Cerebellar nuclear complex (tissue), 1 donor: ENCODE data around the gene MAPK8IP3.
"Not testable (repeated sequence)": the region's sequence is repeated elsewhere in the genome, so short reads cannot be mapped to it uniquely, and the experiment has no call there.

Experiments
- DNase-seq, 2 experiments: peaks; one replicate each; lab custom pipeline; 2025; lab: John Stamatoyannopoulos, UW

The MAPK8IP3 gene

GRCh38 chr16:1786242-1787055 lies 80.5 kb downstream of the MAPK8IP3 start:
- no peak for DNase-seq

GRCh38 chr16:1787056-1787321 lies 81.0 kb downstream of the MAPK8IP3 start:
- no peak for DNase-seq

- no peak for DNase-seq
Observed at GRCh38 chr16:1787322-1788094, 81.5 kb downstream of the MAPK8IP3 start.

- no peak for DNase-seq
Observed at GRCh38 chr16:1788095-1788707, 82.2 kb downstream of the MAPK8IP3 start.

GRCh38 chr16:1788708-1789100 lies 82.7 kb downstream of the MAPK8IP3 start:
- no peak for DNase-seq

- no peak for DNase-seq
Observed at GRCh38 chr16:1789643-1790045, 83.6 kb downstream of the MAPK8IP3 start.

GRCh38 chr16:1790261-1790610 lies 84.2 kb downstream of the MAPK8IP3 start:
- no peak for DNase-seq

- DNase-seq = no peak
Observed at GRCh38 chr16:1790611-1791255, 84.7 kb downstream of the MAPK8IP3 start.

GRCh38 chr16:1791256-1791942 lies 85.4 kb downstream of the MAPK8IP3 start:
- no peak for DNase-seq

GRCh38 chr16:1791943-1792812 lies 86.2 kb downstream of the MAPK8IP3 start:
- no peak for DNase-seq

GRCh38 chr16:1792836-1793577 lies 87.0 kb downstream of the MAPK8IP3 start:
- DNase-seq = no peak

GRCh38 chr16:1793578-1794220 lies 87.7 kb downstream of the MAPK8IP3 start, which contains the start of gene IGFALS:
Gene IGFALS (minus strand): TSS chr16:1793705. CDS start chr16:1793652, 53 bp downstream.
- DNase-seq = no peak

- no peak for DNase-seq
Observed at GRCh38 chr16:1794221-1794871, 88.4 kb downstream of the MAPK8IP3 start.

- DNase-seq = no peak
Observed at GRCh38 chr16:1794908-1795666, 89.1 kb downstream of the MAPK8IP3 start.

GRCh38 chr16:1799263-1799662 lies 93.3 kb downstream of the MAPK8IP3 start:
- DNase-seq = not testable (repeated sequence)

- DNase-seq = no peak
Observed at GRCh38 chr16:1800701-1801100, 94.7 kb downstream of the MAPK8IP3 start.

GRCh38 chr16:1807626-1808025 lies 101.6 kb downstream of the MAPK8IP3 start:
- DNase-seq = no peak

GRCh38 chr16:1808691-1809090 lies 102.7 kb downstream of the MAPK8IP3 start:
- no peak for DNase-seq
